HG03457 (cell line): ENCODE results near the gene SEMA6B.
"Not testable (repeated sequence)": the region's sequence is repeated elsewhere in the genome, so short reads cannot be mapped to it uniquely, and the experiment has no call there.

Experiments used
- ATAC-seq: cut with Tn5 transposase; IDR thresholded peaks from one replicate; pipeline ENCODE4 v1.9.1; 2021; ENCODE audit warnings: moderate number of reproducible peaks; ENCODE audit not compliant: unreplicated experiment

The SEMA6B gene

GRCh38 chr19:4575267-4576015 is 16.0 kb upstream of the SEMA6B start:
- no peak for ATAC-seq

- no peak for ATAC-seq
Measured at GRCh38 chr19:4573682-4574081, 14.2 kb upstream of the SEMA6B start.

DNA sequence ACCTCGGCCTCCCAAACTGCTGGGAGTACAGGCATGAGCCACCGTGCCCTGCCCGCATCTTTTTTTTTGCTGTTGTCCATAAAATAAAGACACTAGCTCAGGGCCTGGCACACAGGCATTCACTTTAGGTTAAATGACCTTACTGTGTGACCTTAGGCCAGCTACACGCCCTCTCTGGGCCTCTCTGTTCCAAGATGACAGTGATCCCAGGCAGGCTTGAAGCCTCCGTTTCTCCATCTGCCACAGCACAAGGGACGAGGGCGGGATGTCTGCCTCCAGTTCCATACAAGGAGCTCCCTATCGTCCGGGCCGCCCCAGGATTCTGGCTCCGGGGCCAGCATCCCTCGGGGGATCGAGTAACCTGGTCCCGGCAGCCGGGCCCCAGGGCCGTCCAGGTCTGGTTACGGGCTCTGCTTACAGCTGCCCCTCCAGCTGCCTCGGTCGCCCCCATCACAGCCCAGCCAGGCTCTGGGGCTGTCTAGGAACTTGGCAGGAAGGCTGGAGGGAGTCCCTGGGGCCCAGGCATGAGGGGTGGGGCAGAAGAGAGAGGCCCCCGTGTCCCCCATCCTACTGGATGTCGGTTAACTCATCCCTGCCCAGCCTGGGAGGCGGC is 11.9 kb upstream of the SEMA6B start:
- no peak for ATAC-seq

- no peak for ATAC-seq
Measured at GRCh38 chr19:4570916-4571304, 11.4 kb upstream of the SEMA6B start.

GRCh38 chr19:4570402-4570801 is 10.9 kb upstream of the SEMA6B start:
- no peak for ATAC-seq

- ATAC-seq = no peak
Measured at GRCh38 chr19:4568886-4569285, 9.4 kb upstream of the SEMA6B start.

DNA sequence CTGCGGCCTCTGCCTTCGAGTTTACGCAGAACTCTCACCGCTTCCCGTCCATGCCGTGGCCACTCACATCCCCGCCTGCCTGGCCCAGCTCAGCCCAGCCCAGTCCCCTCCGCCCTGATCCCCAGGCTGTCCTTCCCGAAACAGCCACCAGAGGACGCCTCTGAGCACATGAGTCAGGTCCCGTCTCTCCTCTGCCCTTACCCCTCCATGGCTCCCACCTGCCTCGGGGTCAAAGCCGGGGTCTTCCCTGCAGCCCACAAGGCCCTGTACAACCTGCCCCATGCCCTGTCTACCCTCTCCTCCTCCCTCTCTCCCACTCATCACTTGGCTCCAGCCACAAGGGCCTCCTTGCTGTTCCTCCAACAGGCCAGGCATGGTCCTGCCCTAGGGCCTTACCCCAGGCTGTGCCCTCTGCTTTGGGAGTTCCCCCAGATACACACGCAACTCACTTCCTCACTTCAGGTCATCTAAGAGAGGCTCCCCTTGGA is 8.1 kb upstream of the SEMA6B start:
- no peak for ATAC-seq

DNA sequence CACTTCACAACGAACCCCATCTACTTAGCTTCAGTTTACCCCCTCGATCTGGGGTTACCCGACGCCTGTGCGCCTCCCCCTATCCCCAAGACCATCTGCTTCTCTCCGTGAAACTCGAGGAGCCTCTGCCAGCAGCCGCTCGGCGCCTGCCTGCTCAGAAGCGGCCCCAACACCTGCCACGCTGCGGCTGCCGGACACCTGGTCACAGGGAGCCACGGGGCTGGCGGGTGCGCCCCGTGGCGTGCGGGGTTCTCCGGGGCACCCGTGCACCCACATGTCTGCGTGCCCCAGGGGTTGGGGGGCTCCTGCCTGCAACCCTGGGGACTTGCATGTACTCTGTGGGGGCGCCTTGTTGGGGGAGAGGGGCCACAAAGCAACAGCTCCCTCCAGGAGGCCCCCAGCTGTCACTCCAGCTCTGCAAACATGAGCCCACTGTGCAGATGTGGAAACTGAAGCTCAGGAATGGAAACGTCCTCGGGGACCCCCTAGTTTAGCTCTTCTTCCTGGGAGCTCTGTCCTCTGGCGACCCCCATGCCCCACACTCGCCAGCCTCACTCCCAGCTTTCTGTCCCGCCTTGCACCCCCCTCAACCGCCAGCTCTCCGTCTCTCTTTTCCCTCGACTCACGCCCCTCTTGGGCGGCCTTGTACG is 7.0 kb upstream of the SEMA6B start:
- no peak for ATAC-seq

- not testable (repeated sequence) for ATAC-seq
Measured at GRCh38 chr19:4563562-4563961, 4.1 kb upstream of the SEMA6B start.

GRCh38 chr19:4562085-4562484 is 2.6 kb upstream of the SEMA6B start:
- ATAC-seq = not testable (repeated sequence)

- ATAC-seq = no peak
Measured at GRCh38 chr19:4557971-4558941, 1.2 kb downstream of the SEMA6B start.

GRCh38 chr19:4557144-4557970 is 2.1 kb downstream of the SEMA6B start:
- no peak for ATAC-seq

GRCh38 chr19:4556597-4557127 is 2.8 kb downstream of the SEMA6B start:
- ATAC-seq = no peak

GRCh38 chr19:4555657-4556561 is 3.6 kb downstream of the SEMA6B start:
- ATAC-seq = no peak

GRCh38 chr19:4554717-4555116 is 4.8 kb downstream of the SEMA6B start:
- ATAC-seq = no peak

GRCh38 chr19:4553775-4554174 is 5.7 kb downstream of the SEMA6B start:
- ATAC-seq = no peak

GRCh38 chr19:4553092-4553695 is 6.3 kb downstream of the SEMA6B start:
- ATAC-seq = no peak

DNA sequence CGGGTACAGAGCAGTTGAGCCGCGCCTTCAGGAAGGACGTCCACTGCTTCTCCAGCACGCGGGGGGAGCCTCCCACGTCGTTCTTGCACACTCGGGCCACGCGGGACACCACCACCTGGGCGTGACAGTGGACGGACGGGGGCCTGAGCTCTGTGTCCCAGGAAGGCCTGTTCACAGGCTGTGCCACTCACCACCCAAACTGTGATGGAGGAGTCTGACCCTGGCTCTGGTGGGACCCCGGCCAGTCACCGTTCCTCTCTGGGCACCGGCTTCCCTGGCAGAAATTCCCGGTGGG is 7.0 kb downstream of the SEMA6B start:
- no peak for ATAC-seq
